Body of pancreas (tissue), 4 donors: ENCODE measurements around the gene DGLUCY.

Source experiments
- CTCF ChIP-seq, 7 experiments: fragments of 450-650 bp in 4 of 7; fragments of 200-600 bp in 3 of 7; sonication (generic) in 3 of 7; IDR thresholded peaks; one replicate each; pipeline ENCODE4 v1.5.1; 2016 to 2019; ENCODE audit warnings: antibody characterized with exemption in 7 of 7
- POLR2A ChIP-seq, 3 donors: fragments of 450-650 bp; IDR thresholded peaks; one replicate each; pipeline ENCODE4 v1.6.1; 2016; ENCODE audit warnings: antibody characterized with exemption in 3 of 3, mild to moderate bottlenecking in 2 of 3

GRCh38 chr14:91068642-91069041 lies 45.2 kb upstream of the DGLUCY start:
- TF ChIP-seq CTCF (IDR thresholded peaks at IDR 0.05), result no peak
- no peak for TF ChIP-seq POLR2A (IDR thresholded peaks at IDR 0.05)
